GM12872 (cell line): ENCODE results near the gene C1orf56.

Experiments used
- CTCF ChIP-seq: IDR thresholded peaks from 3 replicates; pipeline ENCODE4 v1.5.1; 2011; ENCODE audit warnings: low read depth, mild to moderate bottlenecking, low read length, moderate library complexity; ENCODE audit not compliant: insufficient read depth

The C1orf56 gene

GRCh38 chr1:151058692-151059091, 11.1 kb downstream of the C1orf56 start:
- TF ChIP-seq CTCF, result no peak

DNA sequence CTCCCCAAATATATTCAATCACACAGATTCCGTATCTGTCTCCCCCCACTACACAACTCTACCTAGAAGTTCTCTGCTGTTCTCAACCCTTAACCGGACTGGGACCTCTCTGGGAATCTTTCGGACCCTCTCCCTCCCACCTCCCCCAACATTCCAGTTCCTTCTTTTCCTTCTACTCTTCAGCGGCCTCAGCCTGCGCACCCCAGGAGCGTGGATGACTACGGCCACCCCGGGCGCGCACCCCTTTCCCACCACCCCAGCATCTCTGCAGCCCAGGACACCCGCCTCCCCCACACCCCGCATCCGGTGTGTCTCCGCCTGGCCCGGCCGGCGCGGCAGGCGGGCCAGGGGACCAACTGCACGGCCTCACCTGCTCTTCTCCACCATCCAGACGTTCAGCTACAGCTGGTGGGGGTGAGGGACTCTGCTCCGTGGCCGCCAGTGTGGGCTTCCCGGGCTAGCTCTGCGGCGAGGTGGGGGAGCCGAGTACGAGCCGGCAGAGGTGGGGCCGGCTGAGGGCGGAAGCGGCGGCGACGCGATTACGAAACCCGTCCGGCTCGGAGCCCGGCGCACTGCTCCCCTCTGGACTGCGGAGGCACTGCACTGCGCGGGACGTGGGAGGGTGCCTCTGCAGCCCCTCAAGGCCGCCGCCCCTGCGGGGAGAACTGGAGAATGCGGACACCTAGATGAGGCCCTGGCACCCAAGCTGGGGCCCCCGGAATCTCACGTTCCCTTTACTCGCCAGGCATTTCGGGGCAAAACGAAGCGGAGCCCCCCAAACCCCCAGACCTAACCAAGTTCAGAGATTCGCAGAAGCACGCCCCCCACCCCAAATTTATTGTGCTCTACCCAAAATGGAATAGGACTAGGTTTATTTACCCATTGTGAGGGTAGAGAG, 11.8 kb downstream of the C1orf56 start, which contains the start of gene CDC42SE1:
Gene CDC42SE1, minus strand, starts transcription at position 514 of the 898 bp plus-strand sequence. CDS start 3,892 bp downstream, outside the sequence.
- TF ChIP-seq CTCF, result peak; percentile 82

DNA sequence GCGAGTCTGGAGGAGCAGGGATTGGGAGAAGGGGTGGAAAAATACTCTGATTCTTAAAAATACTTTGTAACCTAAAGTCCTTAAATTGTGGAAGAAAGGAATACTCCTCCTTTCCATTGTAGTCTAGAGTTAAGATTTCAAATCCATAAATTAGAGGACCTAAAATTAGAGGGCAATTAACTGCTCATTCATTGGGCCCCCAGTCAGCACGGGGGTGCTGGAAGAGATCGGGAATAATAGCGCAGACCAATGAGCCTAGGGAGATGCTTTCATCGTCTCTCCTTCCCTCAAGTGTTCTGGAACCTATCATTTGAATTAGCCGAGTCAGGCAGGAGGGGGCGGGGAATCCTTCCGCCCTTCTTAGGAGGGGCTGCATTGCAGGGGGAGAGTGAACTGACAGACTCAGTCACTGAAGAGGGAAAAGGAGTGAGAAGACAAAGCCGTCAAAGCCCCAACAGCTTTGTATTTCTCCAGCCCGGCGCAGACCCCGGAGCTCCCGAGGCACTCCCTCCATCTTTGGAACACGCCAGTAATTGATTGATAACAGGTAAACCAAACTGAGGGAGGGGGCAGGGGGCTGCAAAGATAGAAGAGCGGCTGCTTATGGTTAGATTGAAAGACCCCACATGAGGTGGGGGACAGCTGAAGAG, 12.6 kb downstream of the C1orf56 start, which contains the start of gene MLLT11:
Gene MLLT11, plus strand, starts transcription at position 391 of the 650 bp plus-strand sequence. CDS start 6,828 bp downstream, outside the sequence.
- TF ChIP-seq CTCF, result no peak

DNA sequence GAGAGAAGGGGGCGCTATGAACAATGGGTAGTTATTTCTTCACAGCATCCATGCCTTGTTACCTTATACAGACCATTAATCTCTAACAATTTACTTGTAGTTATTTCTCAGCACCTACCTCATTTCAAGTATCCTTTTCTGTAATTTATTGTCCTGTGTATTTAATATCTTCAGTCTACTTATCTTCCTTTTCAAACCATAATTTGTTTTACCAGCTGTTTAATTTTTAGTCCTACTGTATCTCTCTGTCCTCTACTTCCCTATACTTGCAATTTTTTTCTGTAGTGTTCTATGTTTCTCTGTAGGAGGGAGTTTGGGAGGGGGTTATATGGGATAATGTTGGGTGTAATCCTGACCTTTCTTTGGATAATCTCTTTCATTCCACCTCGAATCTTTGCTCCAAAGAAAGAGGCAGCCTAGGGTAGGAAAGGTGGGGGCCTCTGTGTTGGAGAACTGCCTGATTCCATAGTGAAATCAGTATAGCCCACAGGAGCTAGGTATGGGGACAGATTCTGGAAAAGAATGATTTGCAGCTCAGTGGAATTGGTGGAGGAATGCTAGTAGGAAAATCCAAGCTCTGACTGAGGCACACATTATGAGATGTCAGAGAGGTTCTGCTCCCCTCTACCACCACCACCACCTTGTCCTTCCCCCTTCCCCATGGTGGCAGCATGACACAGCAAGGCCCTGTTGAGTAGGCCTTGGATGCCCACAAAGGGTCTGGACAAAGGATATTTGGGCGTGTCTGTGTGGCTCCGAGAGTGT, 13.3 kb downstream of the C1orf56 start:
- no peak for TF ChIP-seq CTCF

GRCh38 chr1:151061704-151062103, 14.2 kb downstream of the C1orf56 start:
- no peak for TF ChIP-seq CTCF

DNA sequence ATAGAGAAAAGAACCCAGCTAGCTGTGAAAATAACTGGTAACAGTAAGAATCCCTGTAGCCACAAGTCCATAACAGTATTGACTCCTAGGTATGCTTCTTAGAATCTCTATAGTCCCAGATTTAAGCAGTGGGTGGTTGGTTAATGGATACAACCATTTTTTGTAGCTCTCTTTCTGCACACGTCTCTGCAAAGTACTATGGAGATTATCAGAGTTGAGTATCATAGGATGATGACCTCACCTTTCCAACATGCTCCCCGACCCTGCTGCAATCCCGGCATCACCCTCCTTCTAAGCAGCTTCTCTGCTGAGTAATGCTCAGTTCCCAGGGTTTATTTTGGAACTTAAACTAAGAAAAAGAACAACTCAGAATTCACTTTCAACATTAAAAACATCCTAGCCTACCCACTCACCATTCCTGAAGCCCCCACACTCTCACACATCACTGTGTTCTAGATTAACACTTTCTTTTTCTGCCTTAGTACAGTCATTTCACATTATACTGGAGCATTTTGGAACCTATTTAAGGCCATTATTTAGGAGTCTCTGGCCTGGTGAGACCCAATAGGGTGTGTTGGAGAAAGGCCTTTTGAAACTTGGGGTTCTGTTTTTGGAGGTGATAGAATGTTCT, 15.3 kb downstream of the C1orf56 start:
- no peak for TF ChIP-seq CTCF
